ENCODE results near the gene BMP4.
"Not testable (repeated sequence)": the region's sequence is repeated elsewhere in the genome, so short reads cannot be mapped to it uniquely, and the experiment has no call there.

The BMP4 gene

DNA sequence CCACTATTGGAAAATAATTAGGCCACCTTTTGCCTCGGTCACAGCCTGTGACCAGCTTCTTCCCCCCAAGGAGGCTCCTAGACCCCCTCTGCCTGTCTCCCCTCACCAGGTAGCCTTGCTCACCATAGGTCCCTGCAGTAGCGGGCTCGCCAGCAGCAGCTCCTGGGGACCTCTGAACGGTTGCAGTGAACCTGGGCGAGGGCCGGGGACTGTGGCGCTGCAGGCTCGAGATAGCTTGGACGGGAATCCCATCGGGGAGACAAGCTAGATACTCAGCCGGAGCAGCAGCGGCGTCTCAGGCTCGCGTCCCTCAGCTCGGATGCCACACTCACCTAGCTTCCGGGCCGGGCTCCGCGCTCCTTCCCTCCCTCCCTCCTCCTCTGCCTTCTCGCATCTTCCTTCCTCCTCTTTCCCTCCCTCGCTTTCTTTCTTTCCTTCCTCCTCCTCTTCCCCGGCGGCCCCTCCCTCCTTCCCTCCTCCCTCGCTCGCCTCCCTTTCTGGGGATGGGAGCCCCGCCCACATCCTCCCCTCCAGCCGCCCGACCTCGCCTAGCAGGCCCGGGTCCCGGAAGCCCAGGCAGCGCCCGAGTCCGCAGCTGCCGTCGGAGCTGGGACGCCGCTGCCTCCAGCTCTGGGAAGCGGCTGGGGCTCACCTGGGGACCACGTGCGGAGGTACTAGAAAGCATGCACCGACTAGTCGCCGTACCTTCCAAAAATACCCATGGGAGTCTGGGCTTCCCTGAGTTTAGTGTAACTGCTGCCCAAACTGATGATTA, at the start of gene BMP4:
Gene BMP4 (minus strand): TSS at position 399 of the 775 bp plus-strand sequence. CDS start 4,603 bp downstream, outside the sequence.
- no peak for DNase-seq (ENCODE audit: low read depth)

DNA sequence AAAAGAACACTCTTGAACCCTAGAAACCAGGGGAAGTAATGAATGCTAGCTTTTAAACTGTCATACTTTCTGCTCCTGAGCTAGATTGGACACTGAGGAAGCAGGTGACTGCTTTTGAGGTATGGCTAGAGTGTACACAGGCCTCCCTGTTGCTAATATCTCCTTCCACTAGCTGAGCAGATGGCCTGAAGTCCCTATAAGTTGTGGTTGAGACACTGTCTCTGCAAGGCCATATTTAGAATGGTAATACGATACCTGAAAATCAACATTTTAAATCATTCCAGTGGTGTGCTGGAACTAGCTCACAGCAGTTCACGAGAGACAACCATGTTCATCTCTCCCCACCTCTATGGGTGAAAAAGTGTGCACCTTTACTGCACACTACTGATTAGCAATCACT, 46.4 kb upstream of the BMP4 start:
- DNase-seq (ENCODE audit: low read depth): no peak

DNA sequence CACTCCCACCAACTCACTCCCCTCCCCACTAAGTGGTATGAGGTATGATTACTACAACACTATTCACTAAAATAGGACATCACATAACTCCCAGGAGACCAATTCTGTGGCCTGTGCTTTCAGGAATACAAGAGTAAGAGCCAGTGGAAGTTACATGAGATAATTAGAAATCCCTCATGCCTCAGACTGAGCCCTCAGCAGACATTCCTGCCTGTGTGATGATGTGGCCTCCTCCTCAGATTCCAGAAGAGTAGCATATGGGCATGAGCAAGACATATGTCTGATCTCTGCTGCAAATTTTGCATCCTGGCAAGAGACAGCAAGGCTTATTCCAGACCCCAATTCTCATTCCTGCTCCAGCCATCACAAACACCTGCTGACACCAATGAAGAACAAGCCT, 46.0 kb upstream of the BMP4 start:
- DNase-seq (ENCODE audit: low read depth): peak; percentile 26

DNA sequence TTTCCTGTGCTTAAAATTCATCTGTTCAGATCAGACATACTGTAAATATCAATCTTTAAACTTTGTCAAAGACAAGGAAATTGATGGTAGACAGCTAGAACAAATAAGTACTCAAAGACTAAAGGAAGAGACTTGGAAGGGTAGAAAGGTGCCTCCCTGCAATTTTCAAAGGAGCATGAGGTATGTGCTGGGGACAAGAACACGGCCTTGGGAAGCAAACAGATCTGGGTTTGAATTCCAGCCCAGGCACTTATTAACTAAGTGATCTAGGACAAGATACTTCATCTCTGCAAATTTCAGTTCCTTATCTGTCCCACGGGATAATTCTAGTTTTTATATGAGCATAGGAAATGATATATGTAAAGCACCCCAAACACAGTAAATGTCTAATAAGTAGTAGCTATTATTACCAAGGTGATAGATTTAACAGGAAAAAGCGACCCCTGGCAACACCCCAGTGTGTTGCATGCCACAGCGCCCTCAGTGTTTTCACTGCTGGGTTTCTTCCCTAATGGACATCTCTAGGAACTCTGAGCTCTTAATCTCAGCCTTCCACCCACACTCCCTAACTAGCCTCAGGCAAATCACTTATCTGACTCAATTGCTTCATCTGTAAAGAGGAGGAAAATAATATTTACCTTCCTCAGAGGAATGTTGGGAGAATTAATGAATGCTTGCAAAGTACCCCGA, 44.7 kb upstream of the BMP4 start:
- DNase-seq (ENCODE audit: low read depth): no peak

DNA sequence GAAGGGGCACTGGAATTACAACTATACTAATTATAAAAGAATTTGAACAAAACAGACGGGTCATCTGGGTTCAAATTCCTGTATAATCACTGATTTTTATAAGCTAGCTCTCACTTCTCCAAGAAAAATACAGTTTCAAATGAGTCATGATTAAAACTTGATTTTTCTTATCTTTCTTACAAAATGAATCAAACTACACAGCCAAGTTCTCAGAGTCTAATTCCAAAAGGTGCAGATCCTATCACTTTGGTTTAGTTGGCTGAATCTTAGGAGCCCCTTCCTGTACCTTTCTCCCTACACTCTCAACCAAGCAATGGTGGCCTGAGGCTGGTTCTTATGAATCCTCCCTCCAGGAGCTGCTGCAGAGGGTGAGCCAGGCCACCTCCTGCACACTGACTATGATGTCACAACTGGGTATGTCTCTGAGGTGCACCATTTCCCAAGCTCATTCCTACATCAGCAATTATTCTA, 43.8 kb upstream of the BMP4 start:
- peak; percentile 14 for DNase-seq (ENCODE audit: low read depth)

DNA sequence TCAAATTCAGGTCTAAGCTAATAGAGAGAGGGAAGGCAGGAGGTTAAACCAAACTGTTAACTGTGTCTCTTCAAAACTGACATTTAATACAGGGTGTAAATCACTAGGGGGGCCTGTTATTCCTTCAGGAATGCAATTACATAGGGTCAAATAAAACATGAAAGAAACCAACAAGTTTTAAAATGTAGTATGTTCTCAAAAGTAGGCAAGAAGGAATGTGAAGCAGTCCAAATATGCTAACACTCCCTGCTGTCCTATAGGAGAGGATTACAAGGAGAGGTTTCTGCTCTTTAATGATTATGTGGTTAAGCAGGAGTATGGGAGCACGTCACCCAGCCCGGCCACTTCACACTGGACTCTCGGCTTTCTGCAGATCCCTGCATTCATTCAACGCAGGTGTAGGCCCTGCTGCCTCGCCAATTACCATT, 42.5 kb upstream of the BMP4 start:
- peak; percentile 6 for DNase-seq (ENCODE audit: low read depth)

DNA sequence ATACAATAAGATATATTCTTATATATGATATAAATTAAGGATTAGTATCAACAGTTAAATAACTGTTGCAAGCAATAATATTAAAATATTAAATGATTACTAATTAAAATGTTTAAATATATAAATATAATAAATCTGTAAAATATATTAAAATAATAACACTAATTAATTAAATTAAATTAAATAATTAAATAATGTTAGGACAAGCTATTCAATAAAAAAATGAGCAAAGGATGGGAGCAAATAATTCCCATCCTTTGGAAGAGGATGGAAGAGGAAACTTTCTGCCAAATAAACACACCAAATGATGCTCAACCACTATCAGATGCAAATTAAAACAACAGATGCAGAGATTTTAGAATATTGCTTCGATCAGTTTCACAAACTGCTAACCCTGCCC, 39.4 kb upstream of the BMP4 start:
- no peak for DNase-seq (ENCODE audit: low read depth)

DNA sequence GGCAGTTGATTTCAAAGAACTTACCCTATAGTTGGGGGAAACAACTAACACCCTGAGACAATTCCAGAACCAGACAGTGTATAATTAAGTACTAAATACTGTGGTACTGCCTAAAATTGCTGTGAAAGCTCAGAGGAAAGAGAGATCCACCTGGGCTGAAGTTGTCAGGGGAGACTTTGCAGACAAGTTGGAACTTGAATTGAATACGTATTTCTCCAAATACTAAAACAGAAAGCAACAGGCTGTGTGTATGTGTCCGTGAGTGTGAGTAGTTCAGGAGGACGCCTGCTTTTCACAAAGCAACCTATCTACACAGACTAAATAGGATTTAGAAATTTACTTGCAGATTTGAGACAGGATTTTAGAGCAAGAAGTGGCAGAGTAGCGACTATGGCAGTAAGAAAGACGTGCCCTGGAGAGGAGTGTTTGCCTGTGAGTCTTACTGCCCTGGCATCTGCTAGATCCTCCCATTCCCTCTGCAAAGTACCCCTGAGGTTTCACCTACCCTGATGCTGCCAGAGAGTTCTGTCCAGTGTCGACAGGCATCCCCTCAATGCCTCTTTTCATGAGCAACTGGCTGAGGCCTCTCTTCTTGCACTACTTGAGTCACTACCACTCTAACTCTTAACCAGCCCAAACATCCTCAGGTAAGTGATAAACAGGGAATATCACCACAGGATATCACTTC, 37.4 kb upstream of the BMP4 start:
- DNase-seq (ENCODE audit: low read depth): no peak

DNA sequence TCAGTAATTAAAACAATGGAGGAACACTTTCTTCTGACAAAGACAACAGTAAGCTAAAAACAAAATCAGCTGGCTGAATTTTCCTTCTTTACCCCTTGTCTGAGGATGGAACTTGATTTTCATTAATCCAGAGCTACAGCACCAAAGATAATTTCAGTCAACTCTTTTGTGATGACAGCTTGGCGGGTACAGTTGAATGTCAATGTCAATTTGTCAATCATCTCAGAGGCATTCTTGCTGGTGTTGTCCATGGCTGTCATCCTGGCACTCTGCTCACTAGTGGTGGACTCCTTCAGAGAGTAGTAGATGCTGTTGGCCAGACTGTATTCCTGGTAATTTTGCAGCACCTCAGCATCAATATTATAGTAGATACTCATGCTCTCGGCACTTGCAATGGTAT, 34.4 kb upstream of the BMP4 start:
- no peak for DNase-seq (ENCODE audit: low read depth)

DNA sequence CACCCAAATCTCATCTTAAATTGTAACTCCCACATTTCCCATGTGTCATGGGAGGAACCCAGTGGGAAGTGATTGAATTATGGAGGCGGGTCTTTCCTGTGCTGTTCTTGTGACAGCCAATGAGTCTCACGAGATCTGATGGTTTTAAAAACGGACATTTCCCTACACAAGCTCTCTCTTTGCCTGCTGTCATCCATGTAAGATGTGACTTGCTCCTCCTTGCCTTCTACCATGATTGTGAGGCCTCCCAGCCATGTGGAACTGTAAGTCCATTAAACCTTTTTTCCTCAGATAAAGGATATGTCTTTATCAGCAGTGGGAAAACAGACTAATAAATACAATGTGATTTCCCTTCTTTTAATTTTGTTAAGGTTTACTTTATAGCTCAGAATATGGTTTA, 30.1 kb upstream of the BMP4 start:
- DNase-seq (ENCODE audit: low read depth): not testable (repeated sequence)

DNA sequence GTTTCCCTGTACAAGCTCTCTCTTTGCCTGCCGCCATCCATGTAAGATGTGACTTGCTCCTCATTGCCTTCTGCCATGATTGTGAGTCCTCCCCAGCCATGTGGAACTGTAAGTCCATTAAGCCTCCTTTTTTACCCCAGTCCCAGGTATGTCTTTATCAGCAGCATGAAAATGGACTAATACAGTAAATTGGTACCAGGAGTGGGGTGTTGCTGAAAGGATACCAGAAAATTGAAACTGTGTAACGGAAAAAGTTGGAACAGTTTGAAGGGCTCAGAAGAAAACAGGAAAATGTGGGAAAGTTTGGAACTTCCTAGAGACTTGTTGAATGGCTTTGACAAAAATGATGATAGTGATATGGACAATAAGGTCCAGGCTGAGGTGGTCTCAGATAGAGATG, 28.3 kb upstream of the BMP4 start:
- not testable (repeated sequence) for DNase-seq (ENCODE audit: low read depth)

DNA sequence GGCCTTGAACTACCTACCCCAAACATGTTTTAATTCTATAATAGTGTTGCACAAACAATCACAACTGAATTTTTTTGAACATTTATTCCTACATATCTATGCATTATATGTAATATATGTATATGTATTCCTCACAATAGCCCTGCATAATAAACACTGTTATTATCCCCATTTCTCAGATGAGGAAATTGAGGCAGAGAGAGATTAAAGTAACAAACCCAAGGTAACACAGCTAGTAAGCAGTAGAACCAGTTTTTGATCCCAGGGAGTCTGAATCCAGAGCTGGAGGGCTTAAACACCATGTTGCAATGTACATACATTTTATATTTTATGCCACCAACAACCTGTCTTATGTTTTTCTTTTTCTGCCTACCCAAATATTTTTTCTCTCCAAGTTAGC, 26.5 kb upstream of the BMP4 start:
- no peak for DNase-seq (ENCODE audit: low read depth)

DNA sequence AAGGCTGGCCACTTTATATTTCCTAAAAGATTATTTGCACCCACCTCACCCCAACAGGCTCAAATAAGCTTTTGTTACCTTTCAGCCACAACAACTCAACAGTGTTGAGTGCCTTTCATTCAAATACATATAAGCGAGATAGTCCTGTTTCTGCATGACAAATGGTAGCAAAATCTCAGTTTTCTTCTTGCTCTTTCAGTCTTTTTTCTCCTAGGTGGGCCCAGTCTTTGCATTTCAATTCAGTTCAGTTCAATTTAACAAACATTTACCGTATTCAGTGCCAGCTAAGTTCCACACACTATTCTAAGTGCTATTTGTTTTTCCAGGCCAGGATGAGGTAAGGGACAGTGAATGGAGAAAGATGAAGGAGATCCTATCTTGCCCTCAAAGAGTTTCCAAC, 25.9 kb upstream of the BMP4 start:
- no peak for DNase-seq (ENCODE audit: low read depth)

DNA sequence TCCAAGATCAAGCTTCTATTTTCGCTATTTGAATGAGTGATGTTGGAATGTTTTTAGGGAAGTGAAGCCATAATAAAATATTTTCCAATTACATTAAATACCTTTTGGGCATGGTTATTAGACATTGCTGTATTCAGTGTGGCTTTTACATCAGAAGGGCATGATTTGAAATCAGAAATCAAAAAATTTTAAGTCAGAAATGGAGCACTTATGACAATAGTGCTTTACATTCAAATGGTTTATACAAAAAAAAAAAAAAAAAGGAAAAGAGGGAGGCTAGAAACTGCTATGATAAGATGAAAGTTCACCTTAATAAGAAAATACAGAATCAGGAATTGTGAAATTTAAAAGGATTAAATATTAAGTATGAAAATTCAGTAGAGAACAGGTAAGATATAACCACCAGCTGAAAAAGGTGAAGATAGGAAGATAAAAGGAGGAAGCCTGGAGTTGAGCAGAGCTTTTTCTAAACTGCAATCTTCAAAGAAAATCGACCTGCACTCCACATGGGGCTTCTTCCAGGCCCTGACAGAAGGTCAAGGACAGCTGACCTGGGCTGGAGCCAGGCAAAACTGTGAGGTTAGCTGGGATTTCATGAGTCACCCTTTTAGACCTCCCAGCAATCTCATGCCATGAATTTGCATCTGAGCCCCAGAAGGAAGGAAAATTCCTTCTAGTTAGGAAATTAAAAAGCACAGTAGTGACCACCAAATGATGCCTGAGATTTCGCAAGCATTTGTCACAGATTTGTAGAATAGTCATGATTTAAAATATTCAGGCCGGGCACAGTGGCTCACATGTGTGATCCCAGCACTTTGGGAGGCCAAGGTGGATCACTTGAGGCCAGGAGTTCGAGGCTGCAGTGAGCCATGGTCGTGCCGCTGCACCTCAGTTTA, 23.4 kb upstream of the BMP4 start:
- DNase-seq (ENCODE audit: low read depth): peak; percentile 53

DNA sequence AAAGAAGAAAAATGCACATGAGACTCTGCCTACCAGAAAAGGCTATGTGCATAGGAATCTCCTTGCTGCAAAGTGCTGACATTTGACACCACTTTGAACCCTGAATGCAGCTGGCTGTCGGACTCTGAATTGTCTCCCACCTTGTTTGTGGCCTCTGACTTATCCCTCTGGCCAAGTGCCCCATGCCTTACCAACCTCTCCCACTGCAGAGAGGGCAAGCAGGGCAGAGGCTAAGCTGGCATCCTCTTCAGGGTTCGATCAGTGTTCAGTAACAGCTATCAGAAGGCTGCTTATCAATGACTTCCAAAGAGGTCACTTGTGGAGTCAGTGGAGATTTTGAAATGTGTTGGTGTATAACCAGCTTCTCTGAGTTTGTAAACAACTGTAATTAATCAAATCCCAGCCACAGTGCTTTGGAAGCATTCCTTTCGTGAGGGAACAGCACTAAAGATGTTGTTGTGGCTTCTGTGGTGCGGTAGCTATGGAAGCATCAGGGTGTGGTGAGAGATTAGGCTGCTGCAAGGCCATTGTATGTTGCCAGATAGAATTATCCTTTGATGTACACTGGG, 22.6 kb upstream of the BMP4 start:
- no peak for DNase-seq (ENCODE audit: low read depth)

DNA sequence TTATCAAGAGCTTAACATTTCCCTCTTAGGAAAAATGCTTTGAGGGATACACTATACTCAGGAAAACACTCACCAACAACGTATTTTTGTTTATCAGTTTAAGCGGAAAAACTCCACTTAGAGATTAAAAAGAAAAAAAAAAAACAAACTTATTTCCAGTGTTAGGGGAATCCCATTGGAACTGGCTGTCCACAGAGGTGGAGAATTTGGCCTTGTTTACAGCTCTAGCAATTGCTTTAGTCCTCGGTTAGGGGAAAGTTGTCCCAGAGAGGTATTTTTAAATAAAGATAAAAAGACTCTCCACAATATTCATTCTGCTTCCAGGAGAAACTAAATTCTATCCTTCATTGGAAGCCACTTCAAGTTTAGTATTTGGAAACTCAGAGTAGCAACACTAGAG, 21.6 kb upstream of the BMP4 start:
- DNase-seq (ENCODE audit: low read depth): no peak

DNA sequence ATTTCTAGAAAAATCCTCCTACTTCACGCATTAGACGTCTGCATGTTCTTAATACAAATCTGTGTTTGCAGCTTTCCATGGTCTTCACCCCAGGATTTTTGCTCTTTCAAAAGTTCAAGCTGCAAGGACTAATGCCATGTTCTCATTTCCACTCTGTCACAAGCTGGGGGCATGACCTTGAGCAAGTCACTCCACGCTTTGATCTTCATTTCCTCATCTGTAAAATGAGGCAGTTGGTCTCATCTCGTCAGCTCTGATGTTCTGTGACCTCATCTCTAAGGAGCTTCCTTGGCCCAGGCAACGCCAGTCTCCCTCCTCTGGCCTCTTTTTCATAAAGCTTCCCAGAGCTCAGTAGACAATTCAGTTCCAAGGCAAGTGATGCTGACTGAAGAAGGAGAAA, 18.8 kb upstream of the BMP4 start:
- DNase-seq (ENCODE audit: low read depth): no peak

DNA sequence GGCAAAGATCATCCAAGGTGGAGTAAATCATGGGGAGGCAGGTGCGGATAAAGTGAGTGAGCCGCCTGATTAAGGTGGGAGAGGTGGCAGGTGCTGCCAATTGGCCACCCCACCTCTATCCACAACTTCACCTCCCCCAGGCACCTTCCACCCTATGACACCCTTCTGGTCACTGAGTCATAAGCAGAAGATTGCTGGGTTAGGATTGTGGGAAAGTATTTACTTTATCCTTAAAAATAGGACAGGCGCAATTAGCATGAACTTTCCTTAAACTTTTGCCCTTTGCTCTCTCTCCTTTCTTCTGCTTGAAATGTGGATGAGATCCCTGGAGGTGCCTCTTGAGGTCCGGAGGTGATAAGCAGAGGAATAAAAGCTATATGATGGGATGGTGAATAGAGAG, 14.9 kb upstream of the BMP4 start:
- no peak for DNase-seq (ENCODE audit: low read depth)

DNA sequence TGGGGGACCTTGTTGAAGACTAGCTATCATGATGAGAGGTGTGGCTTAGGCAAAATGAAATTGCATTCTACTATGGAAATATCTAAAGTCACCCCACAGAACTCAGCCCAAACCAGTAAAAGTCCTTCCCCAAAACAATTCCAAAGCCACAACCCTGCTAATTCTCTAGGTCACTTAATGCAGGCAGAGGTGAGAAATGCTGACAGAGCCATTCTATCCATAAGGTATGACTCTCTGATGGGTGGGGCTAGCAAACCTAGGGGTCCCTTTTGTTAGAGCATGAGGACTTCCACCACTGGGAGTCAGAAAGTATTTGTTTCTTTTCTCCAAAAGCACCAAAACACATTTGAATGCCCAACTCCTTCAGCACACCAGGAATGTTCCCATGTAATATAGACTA, 12.7 kb upstream of the BMP4 start:
- no peak for DNase-seq (ENCODE audit: low read depth)

DNA sequence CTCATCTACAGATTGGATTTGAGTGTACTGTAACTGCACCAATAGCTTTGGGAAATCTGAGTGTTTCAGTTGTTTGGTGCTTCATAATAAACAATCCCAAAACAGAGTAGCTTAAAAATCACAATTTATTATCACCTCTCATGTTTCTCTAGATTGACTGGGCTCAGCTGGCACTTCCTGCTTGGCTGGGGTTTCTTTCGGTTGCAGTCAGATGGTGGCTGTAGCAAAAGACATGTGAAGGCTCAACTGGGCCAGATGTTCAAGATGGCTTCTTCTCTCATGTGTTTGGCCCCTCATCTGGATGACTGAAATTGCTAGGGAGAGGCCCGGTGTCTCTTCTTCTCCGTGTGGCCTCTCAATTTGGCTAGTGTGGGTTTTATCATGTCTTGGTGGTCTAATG, 12.1 kb upstream of the BMP4 start:
- DNase-seq (ENCODE audit: low read depth): no peak

DNA sequence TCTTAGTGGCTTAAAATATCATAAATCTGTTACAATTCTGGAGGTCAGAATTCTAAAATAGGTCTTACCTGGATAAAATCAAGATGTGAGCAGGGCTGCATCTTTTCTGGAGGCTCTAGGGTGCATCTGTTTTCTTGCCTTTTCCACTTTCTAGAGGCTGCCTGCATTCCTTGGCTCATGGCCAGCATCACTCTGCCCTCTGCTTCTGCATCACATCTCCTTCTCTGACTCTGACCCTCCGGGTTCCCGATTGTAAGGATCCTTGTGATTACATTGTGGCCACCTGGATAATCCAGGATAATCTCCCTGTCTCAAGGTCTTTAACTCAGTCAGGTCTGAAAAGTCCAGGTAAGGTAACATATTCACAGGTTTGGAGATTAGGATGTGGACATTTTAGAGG, 11.0 kb upstream of the BMP4 start:
- no peak for DNase-seq (ENCODE audit: low read depth)

DNA sequence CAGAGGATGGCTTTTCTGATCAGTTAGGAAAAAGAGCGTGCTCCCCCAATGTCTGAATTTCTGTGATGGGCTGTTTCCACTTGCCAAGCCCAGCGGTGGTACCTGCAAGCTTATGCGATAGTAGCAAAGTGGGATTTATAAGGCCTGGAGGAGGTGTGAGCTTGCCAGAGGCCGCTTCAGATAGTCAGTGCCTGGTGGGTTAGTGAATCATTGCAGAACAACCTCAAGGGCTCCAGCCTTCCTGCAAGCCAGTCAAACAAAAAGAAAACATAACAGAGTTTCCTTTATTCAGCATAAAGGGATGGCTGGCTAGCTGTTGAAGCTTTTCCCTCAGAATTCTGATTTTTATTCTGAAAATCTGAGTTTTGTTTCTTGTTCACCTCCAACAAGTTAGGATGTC, 7.6 kb upstream of the BMP4 start:
- DNase-seq (ENCODE audit: low read depth): no peak
